Activated naive CD8-positive, alpha-beta T cell treated with anti-CD3 and anti-CD28 coated beads for 36 hours (primary cell): ENCODE measurements around the gene CPSF3. TPM values are rescaled to one million over a fixed set of nuclear protein-coding genes. Genes with fewer than 3 reads are reported as not detected.

Source experiments
- DNase-seq: peaks from one replicate; pipeline ENCODE4 v3.0.0; 2021
- H3K27ac Mint-ChIP-seq: one replicate; pipeline ENCODE4 v1.8.0; 2022; ENCODE audit warnings: mild to moderate bottlenecking, moderate library complexity, mixed read lengths
- H3K27me3 Mint-ChIP-seq: one replicate; pipeline ENCODE4 v1.8.0; 2022; ENCODE audit warnings: mild to moderate bottlenecking, mixed read lengths
- H3K36me3 Mint-ChIP-seq: one replicate; pipeline ENCODE4 v1.8.0; 2021; ENCODE audit warnings: mild to moderate bottlenecking, mixed read lengths
- H3K4me1 Mint-ChIP-seq: one replicate; pipeline ENCODE4 v1.8.0; 2021; ENCODE audit warnings: mixed read lengths
- H3K4me3 Mint-ChIP-seq: one replicate; pipeline ENCODE4 v1.8.0; 2022; ENCODE audit warnings: mild to moderate bottlenecking, moderate library complexity, mixed read lengths
- H3K9me3 Mint-ChIP-seq: one replicate; pipeline ENCODE4 v1.8.0; 2022; ENCODE audit warnings: mixed read lengths
- total RNA-seq, 2 experiments: library from RNA; stranded (reverse); gene quantifications; one replicate each; pipeline ENCODE4 v1.2.3, GENCODE V29; 2021

The CPSF3 gene
- total RNA-seq, 2 experiments from 2014 or later = 83.8 to 85.6 TPM

GRCh38 chr2:9405636-9406035, 17.8 kb upstream of the CPSF3 start:
- Mint-ChIP-seq H3K27me3 (no peaks in the 10 kb centered on the region), H3K9me3 (no peaks in the 10 kb centered on the region), H3K4me3 (no peak overlapping the region), H3K4me1 (peaks cover 3% of the 10 kb centered on the region), H3K36me3 (peaks cover 9% of the 10 kb centered on the region), H3K27ac (no peak overlapping the region)
- no peak for DNase-seq

- Mint-ChIP-seq H3K4me3 (no peak overlapping the region), H3K27me3 (no peaks in the 10 kb centered on the region), H3K9me3 (no peaks in the 10 kb centered on the region), H3K36me3 (peaks cover 9% of the 10 kb centered on the region), H3K4me1 (peaks cover 3% of the 10 kb centered on the region), H3K27ac (no peak overlapping the region)
- DNase-seq = no peak
Observed at GRCh38 chr2:9406529-9407362, 16.7 kb upstream of the CPSF3 start.

GRCh38 chr2:9407363-9407811, 16.1 kb upstream of the CPSF3 start:
- peaks cover 3% of the 10 kb centered on the region for H3K4me1 Mint-ChIP-seq
- H3K36me3 Mint-ChIP-seq = peaks cover 9% of the 10 kb centered on the region
- no peaks in the 10 kb centered on the region for H3K9me3 Mint-ChIP-seq
- DNase-seq = no peak
- no peak overlapping the region for H3K27ac Mint-ChIP-seq
- no peaks in the 10 kb centered on the region for H3K27me3 Mint-ChIP-seq
- H3K4me3 Mint-ChIP-seq = no peak overlapping the region

GRCh38 chr2:9408641-9409151, 14.8 kb upstream of the CPSF3 start:
- Mint-ChIP-seq H3K4me1 (peaks cover 3% of the 10 kb centered on the region), H3K27ac (no peak overlapping the region), H3K9me3 (no peaks in the 10 kb centered on the region), H3K4me3 (no peak overlapping the region), H3K27me3 (no peaks in the 10 kb centered on the region), H3K36me3 (peaks cover 9% of the 10 kb centered on the region)
- DNase-seq = no peak

- H3K4me1 Mint-ChIP-seq = peaks cover 6% of the 10 kb centered on the region
- no peak overlapping the region for H3K4me3 Mint-ChIP-seq
- peaks cover 20% of the 10 kb centered on the region for H3K36me3 Mint-ChIP-seq
- H3K9me3 Mint-ChIP-seq = no peaks in the 10 kb centered on the region
- H3K27ac Mint-ChIP-seq = peak overlapping the region; percentile 73
- DNase-seq = no peak
- H3K27me3 Mint-ChIP-seq = no peaks in the 10 kb centered on the region
Observed at GRCh38 chr2:9410108-9410507, 13.3 kb upstream of the CPSF3 start.

- Mint-ChIP-seq H3K4me1 (peaks cover 11% of the 10 kb centered on the region), H3K4me3 (no peak overlapping the region), H3K27me3 (no peaks in the 10 kb centered on the region), H3K9me3 (no peaks in the 10 kb centered on the region), H3K27ac (no peak overlapping the region), H3K36me3 (peaks cover 25% of the 10 kb centered on the region)
- no peak for DNase-seq
Observed at GRCh38 chr2:9412781-9413180, 10.7 kb upstream of the CPSF3 start.

- Mint-ChIP-seq H3K27ac (no peak overlapping the region), H3K9me3 (no peaks in the 10 kb centered on the region), H3K36me3 (peaks cover 32% of the 10 kb centered on the region), H3K4me3 (no peak overlapping the region), H3K27me3 (no peaks in the 10 kb centered on the region), H3K4me1 (peaks cover 28% of the 10 kb centered on the region)
- DNase-seq = no peak
Observed at GRCh38 chr2:9415516-9416169, 7.8 kb upstream of the CPSF3 start.

- Mint-ChIP-seq H3K9me3 (no peaks in the 10 kb centered on the region), H3K4me3 (no peak overlapping the region), H3K4me1 (peaks cover 30% of the 10 kb centered on the region), H3K36me3 (peaks cover 35% of the 10 kb centered on the region), H3K27me3 (no peaks in the 10 kb centered on the region), H3K27ac (no peak overlapping the region)
- no peak for DNase-seq
Observed at GRCh38 chr2:9416267-9416961, 7.0 kb upstream of the CPSF3 start.

GRCh38 chr2:9416962-9417316, 6.5 kb upstream of the CPSF3 start:
- Mint-ChIP-seq H3K9me3 (no peaks in the 10 kb centered on the region), H3K4me1 (peaks cover 34% of the 10 kb centered on the region), H3K27me3 (no peaks in the 10 kb centered on the region), H3K4me3 (no peak overlapping the region), H3K27ac (no peak overlapping the region), H3K36me3 (peaks cover 39% of the 10 kb centered on the region)
- DNase-seq = no peak

GRCh38 chr2:9417725-9418124, 5.7 kb upstream of the CPSF3 start:
- Mint-ChIP-seq H3K9me3 (no peaks in the 10 kb centered on the region), H3K36me3 (peaks cover 45% of the 10 kb centered on the region), H3K4me1 (peaks cover 41% of the 10 kb centered on the region), H3K27ac (no peak overlapping the region), H3K27me3 (no peaks in the 10 kb centered on the region), H3K4me3 (no peak overlapping the region)
- DNase-seq = no peak

GRCh38 chr2:9418746-9419145, 4.7 kb upstream of the CPSF3 start:
- H3K27me3 Mint-ChIP-seq = no peaks in the 10 kb centered on the region
- DNase-seq = no peak
- H3K27ac Mint-ChIP-seq = no peak overlapping the region
- H3K9me3 Mint-ChIP-seq = no peaks in the 10 kb centered on the region
- no peak overlapping the region for H3K4me3 Mint-ChIP-seq
- H3K4me1 Mint-ChIP-seq = peaks cover 41% of the 10 kb centered on the region
- H3K36me3 Mint-ChIP-seq = peaks cover 45% of the 10 kb centered on the region

- no peak for DNase-seq
- Mint-ChIP-seq H3K4me1 (peaks cover 38% of the 10 kb centered on the region), H3K4me3 (no peak overlapping the region), H3K9me3 (no peaks in the 10 kb centered on the region), H3K27me3 (no peaks in the 10 kb centered on the region), H3K36me3 (peaks cover 43% of the 10 kb centered on the region), H3K27ac (no peak overlapping the region)
Observed at GRCh38 chr2:9419541-9419940, 3.9 kb upstream of the CPSF3 start.

GRCh38 chr2:9420495-9420894, 3.0 kb upstream of the CPSF3 start:
- H3K4me3 Mint-ChIP-seq = no peak overlapping the region
- H3K36me3 Mint-ChIP-seq = peaks cover 38% of the 10 kb centered on the region
- no peak overlapping the region for H3K27ac Mint-ChIP-seq
- no peaks in the 10 kb centered on the region for H3K9me3 Mint-ChIP-seq
- peaks cover 38% of the 10 kb centered on the region for H3K4me1 Mint-ChIP-seq
- DNase-seq = no peak
- no peaks in the 10 kb centered on the region for H3K27me3 Mint-ChIP-seq

GRCh38 chr2:9422321-9423099, 944 bp upstream of the CPSF3 start:
- Mint-ChIP-seq H3K27ac (peak overlapping the region; percentile 90), H3K36me3 (peaks cover 31% of the 10 kb centered on the region), H3K9me3 (no peaks in the 10 kb centered on the region), H3K4me1 (peaks cover 33% of the 10 kb centered on the region), H3K27me3 (no peaks in the 10 kb centered on the region), H3K4me3 (no peak overlapping the region)
- DNase-seq = peak; percentile 52

GRCh38 chr2:9423922-9424272, 443 bp downstream of the CPSF3 start:
- Mint-ChIP-seq H3K9me3 (no peaks in the 10 kb centered on the region), H3K36me3 (peaks cover 26% of the 10 kb centered on the region), H3K4me3 (no peak overlapping the region), H3K27me3 (no peaks in the 10 kb centered on the region), H3K27ac (no peak overlapping the region), H3K4me1 (peaks cover 30% of the 10 kb centered on the region)
- no peak for DNase-seq
